Activated T-cell treated with anti-CD3 and anti-CD28 coated beads, Interleukin-2, amount 50 U/mL, for 72 hours (primary cell): Measurements from ENCODE around the gene LCT. TPM values are rescaled to one million over a fixed set of nuclear protein-coding genes. Genes with fewer than 3 reads are reported as not detected.
"Not testable (repeated sequence)": the region's sequence is repeated elsewhere in the genome, so short reads cannot be mapped to it uniquely, and the experiment has no call there.

Experiments used
- ATAC-seq, 2 donors: fragments of 150-1000 bp; cut with Tn5 transposase; replicated peaks in 1 of 2; 2 replicates each; pipeline ENCODE4 v1.10.0; 2021; ENCODE audit warnings: moderate library complexity in 2 of 2, mild to moderate bottlenecking in 1 of 2
- DNase-seq, 2 donors: peaks; one replicate each; pipeline ENCODE4 v3.0.0; 2021 to 2022; ENCODE audit warnings: mixed read lengths in 1 of 2
- H3K27ac Mint-ChIP-seq: one replicate; pipeline ENCODE4 v1.8.0; 2022; ENCODE audit warnings: mild to moderate bottlenecking, moderate library complexity, mixed read lengths
- H3K27me3 Mint-ChIP-seq: one replicate; pipeline ENCODE4 v1.8.0; 2022; ENCODE audit warnings: low read depth, mixed read lengths
- H3K36me3 Mint-ChIP-seq, 2 donors: one replicate each; pipeline ENCODE4 v1.8.0; 2022; ENCODE audit warnings: mixed read lengths in 2 of 2, mild to moderate bottlenecking in 1 of 2; ENCODE audit not compliant: insufficient read depth in 2 of 2
- H3K4me1 Mint-ChIP-seq: one replicate; pipeline ENCODE4 v1.8.0; 2022; ENCODE audit warnings: low read depth, mixed read lengths
- H3K4me3 Mint-ChIP-seq, 2 donors: one replicate each; pipeline ENCODE4 v1.8.0; 2022; ENCODE audit warnings: mild to moderate bottlenecking in 2 of 2, mixed read lengths in 2 of 2, moderate library complexity in 2 of 2
- H3K9me3 Mint-ChIP-seq, 2 donors: one replicate each; pipeline ENCODE4 v1.8.0; 2022; ENCODE audit warnings: mixed read lengths in 2 of 2
- total RNA-seq, 2 donors: library from RNA; stranded (reverse); gene quantifications; one replicate each; pipeline ENCODE4 v1.2.3, GENCODE V29; 2022

LCT gene
- total RNA-seq, 2 donors from 2014 or later, result 0.19 to 0.29 TPM

DNA sequence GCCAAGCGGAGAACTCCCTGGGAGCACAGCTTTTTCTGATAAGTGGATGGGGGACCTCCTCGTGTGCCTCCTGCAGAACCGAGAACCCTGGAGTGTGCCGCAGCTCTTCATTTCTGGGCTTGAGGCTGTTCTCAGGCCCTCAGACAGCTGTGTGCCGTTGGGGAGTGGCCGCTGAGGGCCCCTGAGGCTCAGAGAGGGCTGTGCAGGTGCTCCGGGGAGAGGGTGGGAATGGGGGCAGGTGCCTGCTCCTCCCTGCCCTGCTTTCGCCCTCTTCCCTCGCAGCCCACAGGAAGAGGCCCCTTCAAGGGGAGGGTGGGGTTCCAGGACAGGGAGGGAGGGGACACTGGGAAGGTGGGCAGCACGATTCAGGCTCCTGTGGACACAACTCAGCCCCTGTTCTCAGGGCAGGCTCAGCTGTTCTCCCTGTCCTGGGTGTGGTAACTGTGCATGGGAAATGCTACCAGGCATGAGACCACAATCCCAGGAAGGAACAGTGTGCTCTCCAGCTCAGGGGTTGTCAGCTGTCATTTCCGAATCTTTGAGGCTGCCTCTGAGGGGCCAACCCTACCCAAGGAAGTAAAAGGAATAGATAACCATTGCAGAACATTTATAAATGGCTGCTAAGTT lies 11.3 kb downstream of the LCT start:
- Mint-ChIP-seq H3K4me1 (peaks cover 29% of the 10 kb centered on the region), H3K36me3 (peaks cover 12 to 17% of the 10 kb centered on the region in 2 donors), H3K9me3 (peaks cover 6 to 12% of the 10 kb centered on the region in 2 donors), H3K27ac (no peak overlapping the region), H3K27me3 (no peaks in the 10 kb centered on the region), H3K4me3 (no peak overlapping the region)
- ATAC-seq, result peak in 1 of 2 donors; percentile 23
- DNase-seq, result no peak

DNA sequence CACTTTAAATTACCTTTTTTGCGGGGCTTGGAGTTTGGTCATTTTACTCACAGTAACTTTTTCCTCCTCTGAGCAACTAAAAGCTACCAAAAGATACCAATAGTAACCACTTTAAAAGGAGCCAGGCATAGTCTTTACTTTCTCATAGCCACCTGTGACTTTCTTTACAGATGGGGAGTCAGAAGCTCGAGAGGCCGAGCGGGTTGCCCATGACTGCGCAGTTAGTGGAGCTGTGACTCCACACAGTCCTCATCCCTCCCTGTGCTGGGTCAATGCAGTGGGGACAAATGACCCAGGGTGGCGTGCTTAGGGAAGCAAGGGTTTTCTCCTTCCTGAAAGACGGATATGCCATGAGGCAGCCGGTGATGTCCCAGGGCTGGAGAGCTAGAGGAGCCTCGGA lies 11.9 kb downstream of the LCT start:
- no peak overlapping the region for H3K27ac Mint-ChIP-seq
- DNase-seq, result no peak
- no peak overlapping the region for H3K4me3 Mint-ChIP-seq
- peaks cover 14 to 17% of the 10 kb centered on the region in 2 donors for H3K36me3 Mint-ChIP-seq
- peaks cover 34% of the 10 kb centered on the region for H3K4me1 Mint-ChIP-seq
- H3K9me3 Mint-ChIP-seq, result peaks cover 6 to 12% of the 10 kb centered on the region in 2 donors
- ATAC-seq, result no peak
- no peaks in the 10 kb centered on the region for H3K27me3 Mint-ChIP-seq

DNA sequence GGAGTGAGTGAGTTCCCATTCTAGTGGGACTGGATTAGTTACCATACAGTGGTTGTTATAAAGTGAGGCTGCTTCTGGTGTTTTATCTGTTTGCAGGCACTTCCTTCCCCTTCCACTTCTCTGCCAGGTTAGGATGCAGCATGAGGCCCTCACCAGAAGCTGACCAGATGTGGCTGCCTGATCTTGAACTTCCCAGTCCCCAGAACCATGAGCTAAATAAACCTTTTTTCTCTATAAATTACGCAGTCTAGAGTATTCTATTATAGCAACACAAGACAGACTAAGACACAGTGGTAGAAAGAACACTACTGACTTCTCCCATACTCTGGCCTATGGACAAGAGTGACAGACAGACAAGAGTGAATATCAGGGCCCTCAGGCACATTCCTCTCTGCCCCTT lies 14.1 kb downstream of the LCT start:
- DNase-seq (no peak), ATAC-seq (no peak)
- Mint-ChIP-seq H3K4me3 (peak overlapping the region in 1 of 2 donors; percentile 2), H3K27ac (no peak overlapping the region), H3K9me3 (peaks cover 6 to 12% of the 10 kb centered on the region in 2 donors), H3K4me1 (peaks cover 55% of the 10 kb centered on the region), H3K27me3 (no peaks in the 10 kb centered on the region), H3K36me3 (peaks cover 14 to 17% of the 10 kb centered on the region in 2 donors)

- no peaks in the 10 kb centered on the region for H3K27me3 Mint-ChIP-seq
- no peak overlapping the region for H3K27ac Mint-ChIP-seq
- peaks cover 64% of the 10 kb centered on the region for H3K4me1 Mint-ChIP-seq
- H3K9me3 Mint-ChIP-seq, result peaks cover 6 to 12% of the 10 kb centered on the region in 2 donors
- DNase-seq (no peak), ATAC-seq (no peak)
- peaks cover 14 to 17% of the 10 kb centered on the region in 2 donors for H3K36me3 Mint-ChIP-seq
- peak overlapping the region; percentile 76 to 78 for H3K4me3 Mint-ChIP-seq
Measured at GRCh38 chr2:135821190-135821589, 15.8 kb downstream of the LCT start.

GRCh38 chr2:135820003-135820618 lies 16.9 kb downstream of the LCT start:
- peaks cover 14 to 17% of the 10 kb centered on the region in 2 donors for H3K36me3 Mint-ChIP-seq
- peak overlapping the region; percentile 25 for H3K27ac Mint-ChIP-seq
- H3K27me3 Mint-ChIP-seq, result no peaks in the 10 kb centered on the region
- ATAC-seq (peak; percentile 97), DNase-seq (peak; percentile 88 to 94)
- H3K9me3 Mint-ChIP-seq, result peaks cover 6 to 12% of the 10 kb centered on the region in 2 donors
- H3K4me3 Mint-ChIP-seq, result peak overlapping the region; percentile 76 to 78
- peaks cover 72% of the 10 kb centered on the region for H3K4me1 Mint-ChIP-seq

- H3K36me3 Mint-ChIP-seq, result peaks cover 14 to 19% of the 10 kb centered on the region in 2 donors
- H3K9me3 Mint-ChIP-seq, result peaks cover 8 to 16% of the 10 kb centered on the region in 2 donors
- peak in 1 of 2 donors; percentile 31 for ATAC-seq
- peak overlapping the region; percentile 76 to 78 for H3K4me3 Mint-ChIP-seq
- H3K4me1 Mint-ChIP-seq, result peaks cover 75% of the 10 kb centered on the region
- no peak overlapping the region for H3K27ac Mint-ChIP-seq
- DNase-seq, result peak; percentile 57 to 64
- no peaks in the 10 kb centered on the region for H3K27me3 Mint-ChIP-seq
Measured at GRCh38 chr2:135818937-135819610, 17.9 kb downstream of the LCT start.

- ATAC-seq (no peak), DNase-seq (no peak)
- H3K36me3 Mint-ChIP-seq, result peaks cover 9 to 12% of the 10 kb centered on the region in 2 donors
- H3K4me3 Mint-ChIP-seq, result no peak overlapping the region
- H3K4me1 Mint-ChIP-seq, result peaks cover 71% of the 10 kb centered on the region
- no peak overlapping the region for H3K27ac Mint-ChIP-seq
- peaks cover 6 to 15% of the 10 kb centered on the region in 2 donors for H3K9me3 Mint-ChIP-seq
- no peaks in the 10 kb centered on the region for H3K27me3 Mint-ChIP-seq
Measured at GRCh38 chr2:135817951-135818350, 19.0 kb downstream of the LCT start.

DNA sequence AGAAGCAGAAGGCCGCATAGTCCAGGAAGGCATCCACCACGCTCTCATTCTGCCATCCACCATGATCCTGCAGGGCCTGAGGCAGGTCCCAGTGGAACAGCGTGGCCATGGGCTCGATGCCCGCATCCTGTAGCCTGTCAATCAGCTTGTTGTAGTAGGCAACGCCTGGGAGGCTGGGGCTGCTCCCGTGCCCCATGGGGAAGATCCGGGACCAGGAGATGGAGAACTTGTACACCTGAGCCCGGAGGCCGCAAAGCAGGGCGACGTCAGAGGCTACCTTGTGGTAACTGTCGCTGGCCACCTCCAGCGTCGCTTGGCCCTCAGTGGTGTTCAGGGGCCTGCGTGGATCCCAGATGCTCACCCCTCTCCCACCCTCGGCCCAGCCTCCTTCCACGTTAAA lies 19.5 kb downstream of the LCT start:
- no peak for ATAC-seq
- Mint-ChIP-seq H3K4me3 (no peak overlapping the region), H3K4me1 (peaks cover 69% of the 10 kb centered on the region), H3K27ac (no peak overlapping the region), H3K9me3 (peaks cover 6 to 11% of the 10 kb centered on the region in 2 donors), H3K36me3 (peaks cover 5 to 7% of the 10 kb centered on the region in 2 donors), H3K27me3 (no peaks in the 10 kb centered on the region)
- no peak for DNase-seq

GRCh38 chr2:135815269-135815668 lies 21.7 kb downstream of the LCT start:
- DNase-seq (no peak), ATAC-seq (no peak)
- Mint-ChIP-seq H3K4me1 (peaks cover 48% of the 10 kb centered on the region), H3K4me3 (peak overlapping the region; percentile 56 to 59), H3K36me3 (peaks cover 1 to 6% of the 10 kb centered on the region in 2 donors), H3K9me3 (peaks cover 4 to 8% of the 10 kb centered on the region in 2 donors), H3K27ac (peak overlapping the region; percentile 72), H3K27me3 (no peaks in the 10 kb centered on the region)

DNA sequence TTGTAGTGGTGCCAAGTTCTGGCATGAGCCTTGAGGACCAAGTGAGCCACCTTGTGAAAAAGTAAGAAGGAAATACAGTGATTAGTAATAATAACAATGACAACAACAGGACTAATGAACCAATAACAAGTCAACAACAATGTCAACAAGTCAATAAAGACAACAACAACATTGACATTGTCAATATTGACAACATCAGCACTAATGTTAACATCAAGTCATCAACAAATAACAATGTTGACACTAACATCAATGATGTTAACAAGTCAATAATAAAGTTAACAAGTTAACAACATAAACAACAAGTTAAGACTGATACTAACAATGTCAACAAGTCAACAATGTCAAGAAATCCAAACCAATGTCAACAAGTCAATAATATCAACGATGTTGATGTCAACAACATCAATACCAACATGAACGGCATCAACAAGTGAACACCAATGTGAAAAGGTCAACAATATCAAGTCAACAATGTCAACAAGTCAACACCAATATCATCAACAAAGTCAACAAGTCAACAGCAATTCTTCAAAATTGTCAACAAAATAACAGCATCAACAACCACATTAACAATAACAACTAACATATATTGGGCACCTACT lies 24.0 kb downstream of the LCT start:
- peaks cover 4 to 8% of the 10 kb centered on the region in 2 donors for H3K9me3 Mint-ChIP-seq
- no peaks in the 10 kb centered on the region for H3K27me3 Mint-ChIP-seq
- no peak overlapping the region for H3K4me3 Mint-ChIP-seq

DNA sequence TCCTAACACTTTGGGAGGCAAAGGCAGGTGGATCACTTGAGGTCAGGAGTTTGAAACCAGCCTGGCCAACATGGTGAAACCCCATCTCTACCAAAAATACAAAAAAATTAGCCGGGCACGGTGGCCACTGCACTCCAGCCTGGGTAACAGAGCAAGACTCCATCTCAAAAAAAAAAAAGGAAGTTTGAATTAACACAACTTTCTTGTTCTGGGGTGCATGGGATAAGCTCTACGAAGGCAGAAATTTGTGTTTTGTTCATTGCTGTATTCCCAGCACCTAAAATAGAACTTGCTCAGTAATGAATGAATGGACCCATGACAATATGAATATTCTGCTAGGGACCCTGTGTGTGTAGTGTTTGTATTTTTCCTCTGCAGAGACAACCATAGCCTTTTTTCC lies 29.1 kb downstream of the LCT start:
- not testable (repeated sequence) for DNase-seq, ATAC-seq

More for the DNA sequence above, 24.0 kb downstream of the LCT start:
- Mint-ChIP-seq H3K27ac (no peak overlapping the region), H3K4me1 (peaks cover 26% of the 10 kb centered on the region), H3K36me3 (peaks cover 0 to 6% of the 10 kb centered on the region in 2 donors)
- no peak for DNase-seq
- ATAC-seq, result no peak

GRCh38 chr2:135803278-135803677 lies 33.7 kb downstream of the LCT start:
- H3K4me1 Mint-ChIP-seq, result no peaks in the 10 kb centered on the region
- ATAC-seq (no peak), DNase-seq (no peak)
- H3K36me3 Mint-ChIP-seq, result peaks cover 8 to 27% of the 10 kb centered on the region in 2 donors
- no peak overlapping the region for H3K4me3 Mint-ChIP-seq
- H3K9me3 Mint-ChIP-seq, result peaks cover 9 to 12% of the 10 kb centered on the region in 2 donors
- no peaks in the 10 kb centered on the region for H3K27me3 Mint-ChIP-seq
- no peak overlapping the region for H3K27ac Mint-ChIP-seq

More for the DNA sequence above, 29.1 kb downstream of the LCT start:
- not testable (repeated sequence) for H3K9me3 Mint-ChIP-seq, H3K27me3 Mint-ChIP-seq, H3K36me3 Mint-ChIP-seq, H3K4me3 Mint-ChIP-seq, H3K27ac Mint-ChIP-seq, H3K4me1 Mint-ChIP-seq

DNA sequence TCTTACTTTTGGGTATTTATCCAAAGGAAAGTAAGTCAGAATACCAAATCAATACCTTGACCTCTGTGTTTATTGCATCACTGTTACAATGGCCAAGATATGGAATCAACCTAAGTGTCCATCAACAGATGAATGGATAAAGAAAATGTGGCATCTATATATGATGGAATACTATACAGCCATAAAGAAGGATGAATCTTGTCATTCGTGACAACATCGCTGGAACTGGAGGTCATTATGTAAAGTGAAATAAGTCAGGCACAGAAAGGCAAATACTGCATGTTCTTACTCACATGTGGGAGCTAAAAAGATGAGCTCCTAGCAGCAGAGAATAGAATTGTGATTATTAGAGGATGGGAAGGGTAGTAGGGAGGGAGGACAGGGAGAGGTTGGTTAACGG lies 34.6 kb downstream of the LCT start:
- no peak for ATAC-seq
- Mint-ChIP-seq H3K4me1 (peaks cover 5% of the 10 kb centered on the region), H3K36me3 (peaks cover 8 to 27% of the 10 kb centered on the region in 2 donors), H3K27me3 (no peaks in the 10 kb centered on the region), H3K4me3 (no peak overlapping the region), H3K27ac (no peak overlapping the region), H3K9me3 (peaks cover 9 to 12% of the 10 kb centered on the region in 2 donors)
- no peak for DNase-seq
